HG02678 (cell line): Measurements from ENCODE around the gene NUP62.

Experiments used
- ATAC-seq: cut with Tn5 transposase; IDR thresholded peaks from one replicate; pipeline ENCODE4 v1.9.1; 2021; ENCODE audit warnings: mild to moderate bottlenecking, moderate library complexity; ENCODE audit not compliant: unreplicated experiment

Gene NUP62

GRCh38 chr19:49869484-49870308 lies 59.6 kb downstream of the NUP62 start:
- peak; percentile 67 for ATAC-seq

DNA sequence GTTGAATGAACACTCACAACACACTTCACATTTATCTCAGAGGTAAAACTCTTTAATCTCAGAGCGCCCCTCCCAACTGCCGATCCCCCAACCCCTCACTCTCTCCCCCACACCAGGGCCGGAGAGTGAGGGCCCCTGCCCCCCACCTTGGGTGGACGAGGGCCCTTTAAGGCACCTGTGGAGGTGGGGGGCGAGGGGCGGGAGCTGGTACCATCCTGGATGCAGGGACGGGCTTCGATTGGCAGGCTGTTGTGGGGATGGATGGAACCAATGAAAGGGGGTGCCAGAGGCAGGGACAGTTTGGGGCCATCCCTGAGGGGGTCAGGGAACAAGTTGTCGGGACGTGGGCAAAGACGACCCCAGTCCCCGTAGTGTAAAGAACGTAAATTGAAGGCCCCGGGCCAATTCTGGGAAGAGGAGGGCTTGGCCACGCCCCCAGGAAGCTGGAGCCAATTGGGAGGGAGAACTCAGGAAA lies 60.3 kb downstream of the NUP62 start:
- no peak for ATAC-seq

GRCh38 chr19:49866933-49867782 lies 62.1 kb downstream of the NUP62 start, which contains the start of gene PNKP:
TSS of gene PNKP (minus strand) at chr19:49867576. CDS start at chr19:49867204, 372 bp downstream.
- ATAC-seq: peak; percentile 37

DNA sequence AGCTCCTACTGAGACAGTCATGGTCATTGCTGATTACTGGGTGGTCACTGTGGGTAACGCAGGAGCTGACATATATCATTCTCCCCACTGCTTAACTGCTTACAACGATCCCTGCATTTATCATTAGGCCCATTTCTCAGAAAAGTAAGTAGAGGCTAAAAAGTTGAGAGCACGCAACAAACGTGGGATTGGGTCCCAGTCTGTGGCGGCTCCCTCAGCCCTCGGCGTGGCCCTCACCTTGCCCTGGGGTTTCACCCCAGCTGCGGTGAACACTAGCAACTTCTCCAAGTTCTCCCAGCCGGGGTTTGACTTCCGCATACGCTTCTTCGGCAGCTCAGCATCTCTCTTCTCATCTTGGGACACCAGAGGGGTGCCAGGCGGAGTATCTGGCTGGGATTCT lies 64.4 kb downstream of the NUP62 start:
- ATAC-seq: no peak

- no peak for ATAC-seq
Observed at GRCh38 chr19:49863935-49864320, 65.4 kb downstream of the NUP62 start.

DNA sequence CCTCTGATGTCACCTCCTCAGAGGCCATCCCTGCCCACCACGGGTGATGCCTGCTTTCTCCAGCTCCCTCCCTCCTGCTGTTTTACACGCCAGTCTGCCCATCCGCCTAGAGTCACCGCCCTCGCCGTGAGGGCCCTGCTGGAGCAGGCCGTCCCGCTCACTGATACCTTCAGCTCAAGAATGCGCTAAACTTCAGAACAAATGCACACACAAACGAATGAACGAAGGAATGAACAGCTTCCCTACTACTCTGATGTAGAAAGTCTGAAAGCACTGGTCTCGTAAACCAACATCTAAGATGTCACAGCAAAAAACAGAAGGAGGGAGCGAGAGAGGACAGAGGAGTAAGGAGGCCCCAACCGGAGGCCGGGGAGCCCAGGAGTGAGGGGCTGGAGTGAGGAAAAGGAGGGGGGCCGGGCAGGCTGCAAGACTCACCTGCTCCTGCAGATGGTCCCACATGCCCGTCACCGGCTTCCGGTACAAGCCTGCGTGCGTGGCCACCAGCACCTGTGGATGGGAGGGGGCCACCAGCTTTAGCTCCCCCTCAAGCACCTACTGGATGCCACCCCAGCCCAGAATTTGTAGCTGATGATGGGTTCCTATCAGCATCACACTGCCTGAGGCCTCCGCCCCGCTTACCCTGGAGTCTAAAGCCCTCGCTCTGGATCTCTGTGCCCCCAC lies 65.9 kb downstream of the NUP62 start:
- no peak for ATAC-seq

GRCh38 chr19:49862391-49863253 lies 66.7 kb downstream of the NUP62 start:
- ATAC-seq: no peak

GRCh38 chr19:49861541-49862378 lies 67.5 kb downstream of the NUP62 start:
- ATAC-seq: no peak

- ATAC-seq: no peak
Observed at GRCh38 chr19:49861107-49861506, 68.2 kb downstream of the NUP62 start.

- ATAC-seq: no peak
Observed at GRCh38 chr19:49860336-49861102, 68.8 kb downstream of the NUP62 start.

GRCh38 chr19:49859682-49860335 lies 69.5 kb downstream of the NUP62 start:
- ATAC-seq: no peak

DNA sequence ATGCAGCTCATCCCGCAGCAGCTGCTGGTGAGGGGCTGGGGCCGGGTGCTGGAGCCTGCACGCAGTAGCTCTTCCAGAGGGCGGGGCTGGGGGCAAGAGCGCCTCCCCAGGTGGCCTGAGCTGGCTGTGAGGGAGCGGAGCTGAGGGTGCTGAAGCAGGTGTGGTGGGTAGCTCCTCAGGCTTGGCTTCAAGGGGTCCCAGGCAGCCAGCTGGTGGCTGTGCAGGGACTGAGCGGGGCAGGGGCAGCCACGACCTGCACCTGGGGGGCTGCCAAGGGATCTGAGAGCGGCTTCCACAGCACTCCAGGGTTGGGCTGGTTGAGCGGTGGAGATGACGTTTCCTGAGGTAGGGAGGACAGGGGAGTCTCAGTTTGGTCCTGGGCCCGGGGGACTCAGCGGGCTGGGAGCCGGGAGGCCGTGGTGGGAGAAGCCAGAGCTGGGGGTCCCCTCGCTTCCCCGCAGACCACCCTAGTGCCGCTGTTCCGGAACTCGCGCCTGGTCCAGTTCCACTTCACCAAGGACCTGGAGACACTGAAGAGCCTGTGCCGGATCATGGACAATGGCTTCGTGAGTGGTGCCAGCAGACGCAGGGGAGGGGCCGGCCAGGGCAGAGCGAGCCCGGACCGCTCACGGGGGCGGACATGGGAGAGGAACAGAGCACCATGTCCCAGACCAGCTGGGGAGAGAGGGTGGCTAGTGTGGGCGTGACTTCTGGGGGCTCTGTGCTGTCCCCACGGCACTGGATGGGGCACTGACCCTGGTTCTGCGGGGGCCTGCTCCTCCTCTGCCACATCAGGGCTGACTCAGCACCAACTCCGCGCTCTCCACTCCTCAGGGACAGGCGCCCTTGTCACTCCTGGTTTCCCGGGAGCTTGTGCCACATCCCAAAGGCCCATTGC lies 71.0 kb downstream of the NUP62 start:
- no peak for ATAC-seq

- ATAC-seq: no peak
Observed at GRCh38 chr19:49857838-49858087, 71.5 kb downstream of the NUP62 start.

GRCh38 chr19:49857061-49857837 lies 72.1 kb downstream of the NUP62 start:
- ATAC-seq: no peak
